Panc1 (cell line): ENCODE data around the gene FIGN. TPM values are rescaled to one million over a fixed set of nuclear protein-coding genes. Genes with fewer than 3 reads are reported as not detected.

Experiments used
- ATAC-seq: fragments of 200-7000 bp; cut with Tn5 transposase; 2 replicates; pipeline ENCODE4 v1.9.1; 2020; ENCODE audit warnings: mild to moderate bottlenecking, moderate library complexity
- BruUV-seq: library from RNA; stranded (reverse); fragments of 400-500 nt; replicated peaks from 2 replicates; lab custom pipeline; 2021; lab: Mats Ljungman, UMichigan
- CTCF ChIA-PET: fragments of 300-600 bp; sonication (Branson Sonifier 250); formaldehyde crosslinking; loops from one replicate; lab custom pipeline; 2022; ENCODE audit warnings: antibody characterized with exemption; lab: Charles Lee
- POLR2A ChIA-PET: fragments of 300-600 bp; sonication (Branson Sonifier 250); formaldehyde crosslinking; loops from one replicate; lab custom pipeline; 2022; ENCODE audit warnings: antibody characterized with exemption; lab: Charles Lee
- DNase-seq: peaks from one replicate; pipeline ENCODE4 v3.0.0-alpha.2; 2010; ENCODE audit warnings: low read depth, low spot score
- H3K27ac ChIP-seq: 2 replicates; pipeline ENCODE4 v1.5.1; 2011; ENCODE audit warnings: mild to moderate bottlenecking, low read length, inconsistent platforms
- H3K27me3 ChIP-seq: fragments of 200-500 bp; sonication (Bioruptor generic); 2 replicates; pipeline ENCODE4 v1.6.0; 2014; ENCODE audit warnings: low read length, inconsistent platforms; ENCODE audit not compliant: control insufficient read depth, insufficient read depth
- H3K36me3 ChIP-seq: fragments of 200-500 bp; sonication (Bioruptor generic); 2 replicates; pipeline ENCODE4 v1.5.1; 2014; ENCODE audit warnings: inconsistent platforms, mild to moderate bottlenecking, low read length, moderate library complexity; ENCODE audit not compliant: control insufficient read depth, insufficient read depth
- H3K4me1 ChIP-seq: 2 replicates; pipeline ENCODE4 v1.5.1; 2011; ENCODE audit warnings: inconsistent platforms, mild to moderate bottlenecking, low read length, moderate library complexity; ENCODE audit not compliant: control insufficient read depth, insufficient read depth
- H3K4me3 ChIP-seq, 2 experiments: 2 replicates each; pipeline ENCODE4 v1.5.1; 2011 to 2012; ENCODE audit warnings: low read depth in 2 of 2, low read length in 2 of 2, mild to moderate bottlenecking in 2 of 2, inconsistent platforms in 1 of 2, moderate library complexity in 1 of 2
- H3K9me3 ChIP-seq: fragments of 200-500 bp; sonication (Bioruptor generic); 2 replicates; pipeline ENCODE4 v1.5.1; 2014; ENCODE audit warnings: low read depth, mild to moderate bottlenecking, inconsistent platforms, low read length, moderate library complexity; ENCODE audit not compliant: control insufficient read depth, insufficient read depth
- POLR2AphosphoS5 ChIP-seq: IDR thresholded peaks from 2 replicates; pipeline ENCODE4 v1.6.1; 2012; ENCODE audit warnings: mild to moderate bottlenecking, low read depth, low read length, moderate library complexity
- SIN3A ChIP-seq: IDR thresholded peaks from 2 replicates; pipeline ENCODE4 v1.6.1; 2012; ENCODE audit warnings: low read depth, mild to moderate bottlenecking, low read length, moderate library complexity, borderline replicate concordance; ENCODE audit not compliant: insufficient read depth
- TCF7L2 ChIP-seq: IDR thresholded peaks from 2 replicates; pipeline ENCODE4 v1.6.1; 2011; ENCODE audit warnings: mild to moderate bottlenecking, low read depth, low read length, inconsistent platforms
- in situ Hi-C: cut with HindIII; loops from 2 replicates; pipeline ENCODE4 v1.10.0; 2016; ENCODE audit warnings: low sequenced_read_pairs, low pct_unique_long_range_greater_than_20kb
- intact Hi-C: fragments of 100-400 bp; cut with micrococcal nuclease; formaldehyde crosslinking; loops from one replicate; pipeline ENCODE4 v1.10.0; 2022; ENCODE audit not compliant: unreplicated experiment
- total RNA-seq: library from RNA; stranded (reverse); gene quantifications from one replicate; pipeline ENCODE4 v1.2.1, GENCODE V29; 2021; ENCODE audit not compliant: unreplicated experiment
- TF ChIP-seq, protein P1 (sequence below): fragments of 450-650 bp; IDR thresholded peaks from 2 replicates; pipeline ENCODE4 v1.5.1; 2017; ENCODE audit warnings: mild to moderate bottlenecking
- TF ChIP-seq, protein P2 (sequence below), 2 experiments: IDR thresholded peaks; 2 replicates each; pipeline ENCODE4 v1.6.1; 2011 to 2012; ENCODE audit warnings: low read depth in 2 of 2, control low read depth in 1 of 2, low read length in 1 of 2, mild to moderate bottlenecking in 1 of 2, moderate library complexity in 1 of 2; ENCODE audit not compliant: insufficient read depth in 1 of 2

The FIGN gene
- total RNA-seq, 1 experiment from 2014 or later: 19.5 TPM

DNA sequence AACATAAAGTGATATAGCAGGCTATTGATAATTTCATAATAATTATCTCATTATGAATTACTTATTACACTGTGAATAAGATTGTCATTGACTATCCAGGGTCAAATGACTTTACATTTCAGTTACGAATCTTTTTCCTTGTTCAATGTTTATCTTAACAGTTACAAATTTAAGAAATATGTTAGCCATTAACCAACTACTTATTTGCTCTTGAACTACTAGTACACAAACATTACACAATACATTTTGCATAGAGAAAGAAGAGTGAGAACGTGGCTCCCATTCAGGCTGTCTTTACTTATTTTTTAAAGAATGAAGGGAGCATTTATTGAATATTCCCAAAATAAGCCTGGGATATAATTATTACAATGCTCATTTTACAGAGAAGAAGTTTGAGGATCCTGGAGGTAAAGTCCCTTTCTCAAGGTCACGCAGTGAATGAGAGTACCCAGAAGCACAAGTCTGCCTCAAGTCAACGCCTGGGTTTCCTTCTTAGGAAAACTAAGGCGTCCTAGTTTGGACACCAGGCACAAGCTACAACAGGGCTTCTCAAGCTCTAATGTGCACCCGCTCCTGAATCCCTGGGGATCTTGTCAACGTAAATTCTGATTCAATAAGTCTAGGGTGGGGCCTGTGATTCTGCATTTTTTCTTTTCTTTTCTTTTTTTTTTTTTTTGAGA, 164.2 kb downstream of the FIGN start:
- no TSS peak for BruUV-seq
- CTCF ChIA-PET: no interaction called here

DNA sequence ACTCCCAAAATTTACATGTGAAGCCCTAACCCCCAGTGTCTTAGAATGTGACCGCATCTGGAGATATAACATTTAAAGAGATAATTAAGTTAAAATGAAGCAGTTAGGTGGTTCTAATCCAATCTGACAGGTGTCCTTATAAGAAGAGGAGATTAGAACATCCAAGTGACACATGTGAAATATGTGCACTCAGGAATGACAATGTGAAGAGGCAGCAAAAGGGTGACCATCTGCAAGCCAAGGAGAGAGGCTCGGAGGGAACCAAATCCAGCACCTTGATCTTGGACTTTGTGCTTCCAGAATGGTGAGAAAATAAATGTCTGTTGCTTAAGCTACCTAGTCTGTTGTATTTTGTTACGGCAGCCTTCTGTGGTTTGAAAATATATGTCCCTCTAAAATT, 165.4 kb downstream of the FIGN start:
- no peak for ATAC-seq
- Histone ChIP-seq H3K27ac (no peak overlapping the region), H3K27me3 (no peaks in the 10 kb centered on the region), H3K36me3 (no peaks in the 10 kb centered on the region), H3K4me1 (no peaks in the 10 kb centered on the region), H3K9me3 (no peaks in the 10 kb centered on the region), H3K4me3 (no peak overlapping the region)
- ChIA-PET POLR2A (no interaction called here), CTCF (no interaction called here)
- TF ChIP-seq SIN3A (no peak), TCF7L2 (no peak)
- TF ChIP-seq, protein P1, sequence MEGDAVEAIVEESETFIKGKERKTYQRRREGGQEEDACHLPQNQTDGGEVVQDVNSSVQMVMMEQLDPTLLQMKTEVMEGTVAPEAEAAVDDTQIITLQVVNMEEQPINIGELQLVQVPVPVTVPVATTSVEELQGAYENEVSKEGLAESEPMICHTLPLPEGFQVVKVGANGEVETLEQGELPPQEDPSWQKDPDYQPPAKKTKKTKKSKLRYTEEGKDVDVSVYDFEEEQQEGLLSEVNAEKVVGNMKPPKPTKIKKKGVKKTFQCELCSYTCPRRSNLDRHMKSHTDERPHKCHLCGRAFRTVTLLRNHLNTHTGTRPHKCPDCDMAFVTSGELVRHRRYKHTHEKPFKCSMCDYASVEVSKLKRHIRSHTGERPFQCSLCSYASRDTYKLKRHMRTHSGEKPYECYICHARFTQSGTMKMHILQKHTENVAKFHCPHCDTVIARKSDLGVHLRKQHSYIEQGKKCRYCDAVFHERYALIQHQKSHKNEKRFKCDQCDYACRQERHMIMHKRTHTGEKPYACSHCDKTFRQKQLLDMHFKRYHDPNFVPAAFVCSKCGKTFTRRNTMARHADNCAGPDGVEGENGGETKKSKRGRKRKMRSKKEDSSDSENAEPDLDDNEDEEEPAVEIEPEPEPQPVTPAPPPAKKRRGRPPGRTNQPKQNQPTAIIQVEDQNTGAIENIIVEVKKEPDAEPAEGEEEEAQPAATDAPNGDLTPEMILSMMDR: no peak
- intact Hi-C loops (no loop called here), in situ Hi-C loops (no loop called here)
- no peak for DNase-seq
- no TSS peak for BruUV-seq

More for the DNA sequence above, 164.2 kb downstream of the FIGN start:
- Histone ChIP-seq H3K9me3 (no peaks in the 10 kb centered on the region), H3K36me3 (no peaks in the 10 kb centered on the region), H3K4me1 (no peaks in the 10 kb centered on the region), H3K4me3 (no peak overlapping the region), H3K27ac (no peak overlapping the region), H3K27me3 (no peaks in the 10 kb centered on the region)
- TF ChIP-seq, protein P1: no peak
- TF ChIP-seq POLR2AphosphoS5 (no peak), TCF7L2 (no peak), SIN3A (no peak)
- TF ChIP-seq, protein P2, sequence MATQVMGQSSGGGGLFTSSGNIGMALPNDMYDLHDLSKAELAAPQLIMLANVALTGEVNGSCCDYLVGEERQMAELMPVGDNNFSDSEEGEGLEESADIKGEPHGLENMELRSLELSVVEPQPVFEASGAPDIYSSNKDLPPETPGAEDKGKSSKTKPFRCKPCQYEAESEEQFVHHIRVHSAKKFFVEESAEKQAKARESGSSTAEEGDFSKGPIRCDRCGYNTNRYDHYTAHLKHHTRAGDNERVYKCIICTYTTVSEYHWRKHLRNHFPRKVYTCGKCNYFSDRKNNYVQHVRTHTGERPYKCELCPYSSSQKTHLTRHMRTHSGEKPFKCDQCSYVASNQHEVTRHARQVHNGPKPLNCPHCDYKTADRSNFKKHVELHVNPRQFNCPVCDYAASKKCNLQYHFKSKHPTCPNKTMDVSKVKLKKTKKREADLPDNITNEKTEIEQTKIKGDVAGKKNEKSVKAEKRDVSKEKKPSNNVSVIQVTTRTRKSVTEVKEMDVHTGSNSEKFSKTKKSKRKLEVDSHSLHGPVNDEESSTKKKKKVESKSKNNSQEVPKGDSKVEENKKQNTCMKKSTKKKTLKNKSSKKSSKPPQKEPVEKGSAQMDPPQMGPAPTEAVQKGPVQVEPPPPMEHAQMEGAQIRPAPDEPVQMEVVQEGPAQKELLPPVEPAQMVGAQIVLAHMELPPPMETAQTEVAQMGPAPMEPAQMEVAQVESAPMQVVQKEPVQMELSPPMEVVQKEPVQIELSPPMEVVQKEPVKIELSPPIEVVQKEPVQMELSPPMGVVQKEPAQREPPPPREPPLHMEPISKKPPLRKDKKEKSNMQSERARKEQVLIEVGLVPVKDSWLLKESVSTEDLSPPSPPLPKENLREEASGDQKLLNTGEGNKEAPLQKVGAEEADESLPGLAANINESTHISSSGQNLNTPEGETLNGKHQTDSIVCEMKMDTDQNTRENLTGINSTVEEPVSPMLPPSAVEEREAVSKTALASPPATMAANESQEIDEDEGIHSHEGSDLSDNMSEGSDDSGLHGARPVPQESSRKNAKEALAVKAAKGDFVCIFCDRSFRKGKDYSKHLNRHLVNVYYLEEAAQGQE (IDR thresholded peaks at IDR 0.05; ENCODE audit: insufficient read depth in 1 of 2, low read depth in 2 of 2, low read length in 1 of 2): no peak
- in situ Hi-C loops (no loop called here), intact Hi-C loops (no loop called here)
- ATAC-seq: no peak
- POLR2A ChIA-PET: no interaction called here
- no peak for DNase-seq
